K562 (cell line): ENCODE data around the gene DOCK3. TPM values are rescaled to one million over a fixed set of nuclear protein-coding genes. Genes with fewer than 3 reads are reported as not detected.
"Not testable (repeated sequence)": the region's sequence is repeated elsewhere in the genome, so short reads cannot be mapped to it uniquely, and the experiment has no call there.

Experiments used
- ATAC-seq: fragments of 200-7000 bp; cut with Tn5 transposase; 3 replicates; pipeline ENCODE4 v1.9.1; 2020; ENCODE audit warnings: moderate library complexity
- BruUV-seq: library from RNA; stranded (reverse); fragments of 400-500 nt; replicated peaks from 2 replicates; lab custom pipeline; 2021; lab: Mats Ljungman, UMichigan
- CTCF ChIA-PET: fragments of 300-600 bp; formaldehyde crosslinking; extraction: SDS; loops from one replicate; lab custom pipeline; 2021; ENCODE audit warnings: low intra/inter-chr PET ratio; lab: Yijun Ruan, JAX
- POLR2A ChIA-PET: fragments of 300-600, 350-650 bp; sonication (Branson Sonifier 250); formaldehyde crosslinking; extraction: SDS; loops from one replicate; lab custom pipeline; 2021; ENCODE audit warnings: antibody characterized with exemption, inconsistent platforms; lab: Yijun Ruan, JAX
- DNase-seq, 4 experiments: peaks; one replicate each; pipeline versions ENCODE4 v3.0.0 to v3.0.0-alpha.2; 2011 to 2018; ENCODE audit warnings: low spot score in 3 of 4, mixed read lengths in 3 of 4; ENCODE audit errors: extremely low read depth in 1 of 4
- FAIRE-seq: peaks from 2 replicates; lab custom pipeline; 2011; peaks lifted over from hg19 to GRCh38; lab: Jason Lieb, UNC
- H2AFZ ChIP-seq: 2 replicates; pipeline ENCODE4 v1.6.0; 2011; ENCODE audit warnings: low read depth, low read length, control low read depth, inconsistent platforms
- H3K27ac ChIP-seq: fragments of 200-600 bp; 3 replicates; pipeline ENCODE4 v1.8.0; 2011; ENCODE audit warnings: low read depth, mild to moderate bottlenecking, control low read depth, inconsistent platforms, low read length, moderate library complexity, mixed read lengths; ENCODE audit errors: extremely low read depth
- H3K27me3 ChIP-seq, 2 experiments: fragments of 300-600 bp in 1 of 2; 2 replicates in 1 of 2; 3 replicates in 1 of 2; pipeline versions ENCODE4 v1.6.0 to v1.8.0; 2011; ENCODE audit warnings: inconsistent platforms in 2 of 2, low read length in 2 of 2, mild to moderate bottlenecking in 1 of 2, mixed read lengths in 1 of 2, moderate library complexity in 1 of 2; ENCODE audit not compliant: control insufficient read depth in 2 of 2, insufficient read depth in 2 of 2
- H3K36me3 ChIP-seq: fragments of 300-600 bp; 3 replicates; pipeline ENCODE4 v1.8.0; 2011; ENCODE audit warnings: mild to moderate bottlenecking, low read length, inconsistent platforms; ENCODE audit not compliant: control insufficient read depth, insufficient read depth
- H3K4me1 ChIP-seq, 2 experiments: fragments of 200-600 bp in 1 of 2; replicated peaks in 1 of 2; 2 replicates in 1 of 2; 3 replicates in 1 of 2; pipeline versions ENCODE4 v1.5.1 to v1.8.0; 2011; ENCODE audit warnings: inconsistent platforms in 2 of 2, low read length in 2 of 2, mild to moderate bottlenecking in 1 of 2, mixed read lengths in 1 of 2, moderate library complexity in 1 of 2; ENCODE audit not compliant: control insufficient read depth in 2 of 2, insufficient read depth in 2 of 2
- H3K4me2 ChIP-seq: 2 replicates; pipeline ENCODE4 v1.6.1; 2011; ENCODE audit warnings: low read length, control low read depth, inconsistent platforms, mixed read lengths; ENCODE audit not compliant: insufficient read depth
- H3K4me3 ChIP-seq: fragments of 200-600 bp; sonication (generic), shearing (Covaris generic); 2 replicates; pipeline ENCODE4 v1.5.1; 2016; ENCODE audit warnings: control low read depth, inconsistent platforms
- H3K79me2 ChIP-seq: fragments of 200-600 bp; 3 replicates; pipeline ENCODE4 v1.8.0; 2011; ENCODE audit warnings: low read length, inconsistent platforms; ENCODE audit not compliant: control insufficient read depth, insufficient read depth
- H3K9ac ChIP-seq, 2 experiments: 2 replicates each; pipeline versions ENCODE4 v1.6.0 to v1.6.1; 2011; ENCODE audit warnings: low read depth in 2 of 2, low read length in 2 of 2, control low read depth in 1 of 2, inconsistent platforms in 1 of 2, mild to moderate bottlenecking in 1 of 2, mixed read lengths in 1 of 2; ENCODE audit not compliant: insufficient read depth in 1 of 2
- H3K9me1 ChIP-seq: one replicate; pipeline ENCODE4 v1.6.0; 2011; ENCODE audit warnings: inconsistent platforms, mild to moderate bottlenecking, low read length, moderate library complexity; ENCODE audit not compliant: control insufficient read depth, insufficient read depth
- H3K9me3 ChIP-seq: replicated peaks from 2 replicates; pipeline ENCODE4 v1.5.1; 2011; ENCODE audit warnings: low read depth, low read length, inconsistent platforms; ENCODE audit not compliant: control insufficient read depth, insufficient read depth
- H4K20me1 ChIP-seq: replicated peaks from 2 replicates; pipeline ENCODE4 v1.6.1; 2011; ENCODE audit warnings: low read length, inconsistent platforms, mixed read lengths; ENCODE audit not compliant: control insufficient read depth, insufficient read depth
- ELF4 ChIP-seq: fragments of 450-650 bp; formaldehyde crosslinking; IDR thresholded peaks from 2 replicates; pipeline ENCODE4 v1.4.0; 2022; ENCODE audit warnings: missing genetic modification characterization
- L3MBTL2 ChIP-seq: fragments of 450-650 bp; IDR thresholded peaks from 2 replicates; pipeline ENCODE4 v1.6.1; 2016; ENCODE audit warnings: mild to moderate bottlenecking, moderate library complexity
- MTA3 ChIP-seq: fragments of 450-650 bp; formaldehyde crosslinking; IDR thresholded peaks from 2 replicates; pipeline ENCODE4 v1.6.1; 2017; ENCODE audit warnings: mild to moderate bottlenecking, borderline replicate concordance
- PPARD ChIP-seq: fragments of 250-450 bp; sonication (Bioruptor Pico); IDR thresholded peaks from 2 replicates; pipeline ENCODE4 v1.8.0; 2022; ENCODE audit warnings: inconsistent platforms, mild to moderate bottlenecking, moderate library complexity
- RBM14 ChIP-seq: fragments of 200-400 bp; formaldehyde crosslinking; IDR thresholded peaks from 2 replicates; pipeline ENCODE4 v1.6.1; 2018; ENCODE audit warnings: low read depth, mild to moderate bottlenecking, low read length, moderate library complexity, borderline replicate concordance; ENCODE audit not compliant: insufficient read depth
- ZNF253 ChIP-seq: fragments of 250-450 bp; sonication (Bioruptor Pico); conservative IDR thresholded peaks from 2 replicates; pipeline ENCODE4 v1.6.1; 2021; ENCODE audit warnings: mild to moderate bottlenecking
- whole genome bisulfite sequencing: fragments of 100-300 bp; shearing (Covaris generic); methylation state at CpG from one replicate; pipeline ENCODE4 v1.1.6; 2016; ENCODE audit warnings: low coverage, mixed read lengths; ENCODE audit not compliant: insufficient coverage; ENCODE audit errors: missing lambda C conversion rate; 5-methylcytosine and 5-hydroxymethylcytosine counted together
- in situ Hi-C: fragments of 300-500 bp; cut with MboI; formaldehyde crosslinking; loops from 4 replicates; pipeline ENCODE4 v1.15.0; 2018; ENCODE audit warnings: inconsistent platforms, mixed read lengths
- intact Hi-C: fragments of 100-400 bp; cut with micrococcal nuclease; formaldehyde crosslinking; loops from 2 replicates; pipeline ENCODE4 v1.14.2; 2022
- polyA plus RNA-seq, 8 experiments: library from polyadenylated mRNA; depleted of rRNA in 4 of 8; stranded (reverse) in 5 of 8; unstranded in 3 of 8; fragments of >200 nt; fragmentation: Nextera tagmentation in 2 of 8; fragmentation: Illumina TruSeq in 1 of 8; extraction: Ambion mirVana in 2 of 8; extraction: Trizol in 1 of 8; gene quantifications; 2 replicates each; pipeline versions ENCODE4 v1.2.1 to v1.2.3, GENCODE V29; 2011 to 2014; ENCODE audit warnings: inconsistent platforms in 1 of 8, missing spikeins in 1 of 8
- total RNA-seq, 7 experiments: library from RNA; depleted of rRNA in 6 of 7; stranded (reverse); fragments of >200 nt in 6 of 7; fragmentation: Illumina TruSeq in 2 of 7; extraction: Trizol in 2 of 7; gene quantifications; 2 replicates each; pipeline versions ENCODE4 v1.2.1 to v1.2.3, GENCODE V29; 2011 to 2021; ENCODE audit warnings: low replicate concordance in 1 of 7

Gene DOCK3
- total and polyA plus RNA-seq, 9 of the 15 experiments (the other 6 are each of a cell fraction or from before 2014, with no cell fraction given): under 0.01 to 0.03 (median 0.01) TPM; not detected in 4

GRCh38 chr3:51123531-51123930, 448.8 kb downstream of the DOCK3 start:
- Histone ChIP-seq H3K4me1 (no peaks in the 10 kb centered on the region), H3K27me3 (no peaks in the 10 kb centered on the region), H3K79me2 (no peaks in the 10 kb centered on the region), H2AFZ (no peak overlapping the region), H3K4me3 (no peak overlapping the region), H4K20me1 (no peaks in the 10 kb centered on the region), H3K9ac (no peak overlapping the region), H3K36me3 (no peaks in the 10 kb centered on the region), H3K9me1 (no peaks in the 10 kb centered on the region), H3K27ac (no peak overlapping the region), H3K4me2 (no peak overlapping the region), H3K9me3 (no peaks in the 10 kb centered on the region)
- 3% methylated on average over 3 of the region's 3 CpGs for WGBS
- BruUV-seq: no TSS peak
- in situ Hi-C loops: no loop called here
- FAIRE-seq: no peak
- POLR2A ChIA-PET: interaction anchor here (0.5 kb wide), 1 partner anchor 581 kb away, joined by 4 read pairs; no protein-coding TSS in a partner anchor
- ATAC-seq: no peak
- CTCF ChIA-PET: no interaction called here
- no peak for TF ChIP-seq ELF4
- no peak for TF ChIP-seq L3MBTL2
- no peak for TF ChIP-seq MTA3
- TF ChIP-seq PPARD (CRISPR knock-in tag): no peak
- TF ChIP-seq RBM14: no peak
- TF ChIP-seq ZNF253 (CRISPR knock-in tag): no peak
- DNase-seq: no peak
- intact Hi-C loops: no loop called here

- ATAC-seq, intact Hi-C loops, H3K79me2 ChIP-seq, H4K20me1 ChIP-seq, H3K4me1 ChIP-seq, H3K27ac ChIP-seq, H3K36me3 ChIP-seq, H3K4me3 ChIP-seq, FAIRE-seq, H3K4me2 ChIP-seq, CTCF ChIA-PET, in situ Hi-C loops, BruUV-seq, DNase-seq, H3K9ac ChIP-seq, H3K9me3 ChIP-seq, H3K9me1 ChIP-seq, H2AFZ ChIP-seq, H3K27me3 ChIP-seq: not testable (repeated sequence)
- WGBS: 0% methylated on average over 1 of the region's 1 CpG
- POLR2A ChIA-PET: interaction anchor here (0.6 kb wide), 1 partner anchor 530 kb away, joined by 3 read pairs; no protein-coding TSS in a partner anchor
Measured at GRCh38 chr3:51131607-51132006, 456.9 kb downstream of the DOCK3 start.
